NT2/D1 (cell line): Measurements from ENCODE around the gene KCNH1.

Experiments used
- SUZ12 ChIP-seq: IDR thresholded peaks from 2 replicates; pipeline ENCODE4 v1.6.1; 2011; ENCODE audit not compliant: insufficient read length, insufficient read depth; ENCODE audit errors: extremely low read depth
- YY1 ChIP-seq: IDR thresholded peaks from 2 replicates; pipeline ENCODE4 v1.6.1; 2011; ENCODE audit not compliant: insufficient read length, insufficient read depth
- ZNF274 ChIP-seq: IDR thresholded peaks from 2 replicates; pipeline ENCODE4 v1.6.1; 2011; ENCODE audit warnings: mild to moderate bottlenecking, low read depth, low read length

DNA sequence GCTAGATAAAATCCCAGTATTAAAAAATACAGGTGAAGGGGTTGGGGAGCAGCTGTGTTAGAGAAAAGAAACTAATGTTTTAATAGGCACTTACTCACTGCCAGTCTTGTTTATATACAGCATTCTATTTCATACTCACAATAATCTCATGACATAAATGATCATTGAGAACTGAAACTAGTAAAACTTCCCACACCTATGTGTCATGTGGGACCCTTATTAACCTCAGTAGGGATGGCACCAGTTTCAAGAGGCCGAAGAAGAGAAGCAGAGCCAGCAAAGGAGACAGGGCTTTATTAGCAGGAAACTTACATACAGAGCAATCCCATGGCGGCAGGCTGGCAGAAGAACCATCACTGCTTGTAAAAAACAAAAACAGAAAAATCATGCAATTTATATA, 48.8 kb upstream of the KCNH1 start:
- no peak for TF ChIP-seq SUZ12
- TF ChIP-seq ZNF274: no peak
- TF ChIP-seq YY1: no peak
